GM23338 (cell line): Measurements from ENCODE around the gene GRAMD2B. TPM values are rescaled to one million over a fixed set of nuclear protein-coding genes. Genes with fewer than 3 reads are reported as not detected.
A peak's percentile ranks its signal among the peaks of the same experiment; 100 is the strongest.

Source experiments
- ATAC-seq: fragments of 200-7000 bp; cut with Tn5 transposase; 3 replicates; pipeline ENCODE4 v1.9.1; 2020
- DNase-seq: peaks from one replicate; pipeline ENCODE4 v3.0.0-alpha.2; 2015; ENCODE audit warnings: low spot score
- H2AFZ ChIP-seq: fragments of 200-600 bp; sonication (generic); 2 replicates; pipeline ENCODE4 v1.8.0; 2016; ENCODE audit warnings: antibody characterized with exemption, mild to moderate bottlenecking, moderate library complexity
- H3F3A ChIP-seq: fragments of 200-600 bp; sonication (generic); replicated peaks from 2 replicates; pipeline ENCODE4 v1.8.0; 2017; ENCODE audit warnings: antibody characterized with exemption, mixed run types, low read depth
- H3K27ac ChIP-seq: fragments of 200-600 bp; sonication (generic); 2 replicates; pipeline ENCODE4 v1.6.1; 2016; ENCODE audit warnings: low read depth
- H3K27me3 ChIP-seq: fragments of 200-600 bp; sonication (generic); 2 replicates; pipeline ENCODE4 v1.8.0; 2016; ENCODE audit warnings: mild to moderate bottlenecking, mixed run types, moderate library complexity; ENCODE audit not compliant: insufficient read depth
- H3K36me3 ChIP-seq: fragments of 200-600 bp; sonication (generic); 2 replicates; pipeline ENCODE4 v1.8.0; 2016; ENCODE audit warnings: mild to moderate bottlenecking; ENCODE audit not compliant: insufficient read depth
- H3K4me1 ChIP-seq: fragments of 200-600 bp; sonication (generic); 2 replicates; pipeline ENCODE4 v1.8.0; 2016; ENCODE audit warnings: mild to moderate bottlenecking, moderate library complexity; ENCODE audit not compliant: insufficient read depth
- H3K4me2 ChIP-seq: fragments of 200-600 bp; sonication (generic); 2 replicates; pipeline ENCODE4 v1.7.1; 2017; ENCODE audit warnings: mixed run types
- H3K4me3 ChIP-seq: fragments of 200-600 bp; sonication (generic); 2 replicates; pipeline ENCODE4 v1.6.1; 2016; ENCODE audit warnings: mixed run types
- H3K79me2 ChIP-seq: fragments of 200-600 bp; sonication (generic); replicated peaks from 2 replicates; pipeline ENCODE4 v1.8.0; 2017; ENCODE audit warnings: mild to moderate bottlenecking; ENCODE audit not compliant: insufficient read depth
- H3K9me2 ChIP-seq: fragments of 200-600 bp; sonication (generic); 2 replicates; pipeline ENCODE4 v1.8.0; 2017; ENCODE audit not compliant: insufficient read depth
- H4K20me1 ChIP-seq: fragments of 200-600 bp; sonication (generic); replicated peaks from 2 replicates; pipeline ENCODE4 v1.8.0; 2017; ENCODE audit warnings: mild to moderate bottlenecking; ENCODE audit not compliant: insufficient read depth
- H3K27ac Mint-ChIP-seq: 2 replicates; pipeline ENCODE4 v1.8.0; 2020; ENCODE audit warnings: inconsistent platforms, mild to moderate bottlenecking, moderate library complexity, mixed read lengths
- H3K27me3 Mint-ChIP-seq: 3 replicates; pipeline ENCODE4 v1.8.0; 2022; ENCODE audit warnings: low read depth, mild to moderate bottlenecking, moderate library complexity, mixed read lengths, inconsistent platforms; ENCODE audit not compliant: insufficient read depth, poor library complexity
- H3K36me3 Mint-ChIP-seq: 3 replicates; pipeline ENCODE4 v1.8.0; 2021; ENCODE audit warnings: low read depth, mild to moderate bottlenecking, inconsistent platforms, moderate library complexity, mixed read lengths
- H3K4me1 Mint-ChIP-seq: 3 replicates; pipeline ENCODE4 v1.8.0; 2020; ENCODE audit warnings: mild to moderate bottlenecking, inconsistent platforms, mixed read lengths
- H3K4me3 Mint-ChIP-seq: 3 replicates; pipeline ENCODE4 v1.8.0; 2021; ENCODE audit warnings: moderate library complexity, mild to moderate bottlenecking, inconsistent platforms, mixed read lengths
- H3K9me3 Mint-ChIP-seq: 3 replicates; pipeline ENCODE4 v1.8.0; 2020; ENCODE audit warnings: moderate library complexity, mild to moderate bottlenecking, inconsistent platforms, mixed read lengths
- CREB1 ChIP-seq: fragments of 250-450 bp; sonication (Bioruptor Pico); IDR thresholded peaks from 2 replicates; pipeline ENCODE4 v1.5.0; 2020; ENCODE audit warnings: low read depth, mild to moderate bottlenecking, moderate library complexity
- CTCF ChIP-seq, 2 experiments: fragments of 200-600 bp in 1 of 2; sonication (generic) in 1 of 2; conservative IDR thresholded peaks; 2 replicates each; pipeline versions ENCODE4 v1.5.1 to v1.6.1; 2016 to 2017; ENCODE audit warnings: antibody characterized with exemption in 2 of 2, low read depth in 2 of 2, mild to moderate bottlenecking in 2 of 2, moderate library complexity in 1 of 2
- ETS1 ChIP-seq: IDR thresholded peaks from 2 replicates; pipeline ENCODE4 v1.6.1; 2016; ENCODE audit warnings: antibody characterized with exemption
- EZH2 ChIP-seq: fragments of 200-600 bp; sonication (generic); IDR thresholded peaks from one replicate; pipeline ENCODE4 v1.8.0; 2017; ENCODE audit warnings: antibody characterized with exemption, mild to moderate bottlenecking, low read depth; ENCODE audit not compliant: unreplicated experiment
- EZH2phosphoT487 ChIP-seq: fragments of 200-600 bp; sonication (generic); IDR thresholded peaks from one replicate; pipeline ENCODE4 v1.8.1; 2018; ENCODE audit warnings: antibody characterized with exemption; ENCODE audit not compliant: unreplicated experiment
- JUNB ChIP-seq: IDR thresholded peaks from one replicate; pipeline ENCODE4 v1.6.1; 2016; ENCODE audit warnings: antibody characterized with exemption; ENCODE audit not compliant: unreplicated experiment
- NANOG ChIP-seq: IDR thresholded peaks from 2 replicates; pipeline ENCODE4 v1.6.1; 2016; ENCODE audit warnings: antibody characterized with exemption, borderline replicate concordance
- POLR2AphosphoS5 ChIP-seq: IDR thresholded peaks from 2 replicates; pipeline ENCODE4 v1.6.1; 2016; ENCODE audit warnings: antibody characterized with exemption, low read depth
- STAT1 ChIP-seq: IDR thresholded peaks from one replicate; pipeline ENCODE4 v1.6.1; 2016; ENCODE audit warnings: antibody characterized with exemption; ENCODE audit not compliant: unreplicated experiment
- ZNF114 ChIP-seq: fragments of 250-450 bp; sonication (Bioruptor Pico); IDR thresholded peaks from 2 replicates; pipeline ENCODE4 v1.5.0; 2020; ENCODE audit warnings: mild to moderate bottlenecking, moderate library complexity
- ZNF331 ChIP-seq: fragments of 250-450 bp; sonication (Bioruptor Pico); IDR thresholded peaks from 2 replicates; pipeline ENCODE4 v1.5.0; 2020; ENCODE audit warnings: low read depth, mild to moderate bottlenecking, moderate library complexity
- polyA plus RNA-seq: library from polyadenylated mRNA; unstranded; fragments of >200 nt; fragmentation: Nextera tagmentation; extraction: Ambion mirVana; gene quantifications from 2 replicates; pipeline ENCODE4 v1.2.1, GENCODE V29; 2016
- total RNA-seq: library from RNA; depleted of rRNA; stranded (reverse); fragments of >200 nt; shearing (Covaris generic); gene quantifications from 2 replicates; pipeline ENCODE4 v1.2.3, GENCODE V29; 2014
- TF ChIP-seq, protein P1 (sequence below): IDR thresholded peaks from one replicate; pipeline ENCODE4 v1.6.1; 2018; ENCODE audit warnings: antibody characterized with exemption; ENCODE audit not compliant: unreplicated experiment
- TF ChIP-seq, protein P2 (sequence below): fragments of 250-450 bp; sonication (Bioruptor Pico); IDR thresholded peaks from 2 replicates; pipeline ENCODE4 v1.5.0; 2020; ENCODE audit warnings: mild to moderate bottlenecking, moderate library complexity

Gene GRAMD2B
- total and polyA plus RNA-seq, 2 experiments from 2014 or later: 9.7 to 16.9 TPM

DNA sequence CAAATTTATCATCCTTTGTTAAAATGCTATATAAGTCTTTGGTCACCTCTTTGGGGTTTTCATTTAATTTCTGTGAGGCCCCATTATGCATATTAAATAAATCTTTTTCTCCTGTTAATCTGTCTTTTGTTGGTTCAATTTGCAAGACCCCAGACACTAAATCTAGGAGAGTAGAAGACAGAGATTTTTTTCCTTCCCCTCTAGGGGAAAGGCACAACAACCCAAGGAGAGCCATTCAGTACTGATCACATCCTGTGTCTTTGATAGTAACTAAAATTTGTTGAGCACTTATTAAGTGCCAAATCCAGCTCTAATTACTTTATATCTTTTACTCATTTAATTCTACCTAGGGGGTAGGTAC, 97.4 kb downstream of the GRAMD2B start:
- H3K79me2 ChIP-seq: no peaks in the 10 kb centered on the region
- H3K9me3 Mint-ChIP-seq: peaks cover 4% of the 10 kb centered on the region; the same call in 1 of the 3 replicates
- H3K4me3 Mint-ChIP-seq: no peak overlapping the region
- ATAC-seq: no peak
- H3K4me1 ChIP-seq: peaks cover 7% of the 10 kb centered on the region
- H3K27ac Mint-ChIP-seq: no peak overlapping the region
- H3K27me3 Mint-ChIP-seq: peaks cover 5% of the 10 kb centered on the region
- H3K9me2 ChIP-seq: no peaks in the 10 kb centered on the region
- H3K27me3 ChIP-seq: no peaks in the 10 kb centered on the region
- no peak overlapping the region for H3K27ac ChIP-seq
- no peak for DNase-seq
- TF ChIP-seq EZH2 (no peak), POLR2AphosphoS5 (no peak), ETS1 (no peak), NANOG (no peak), CTCF (conservative IDR thresholded peaks at IDR 0.05; ENCODE audit: low read depth in 2 of 2) (no peak), ZNF331 (no peak), STAT1 (no peak), EZH2phosphoT487 (no peak), CREB1 (no peak), JUNB (no peak), ZNF114 (CRISPR knock-in tag) (no peak)
- TF ChIP-seq, protein P1, sequence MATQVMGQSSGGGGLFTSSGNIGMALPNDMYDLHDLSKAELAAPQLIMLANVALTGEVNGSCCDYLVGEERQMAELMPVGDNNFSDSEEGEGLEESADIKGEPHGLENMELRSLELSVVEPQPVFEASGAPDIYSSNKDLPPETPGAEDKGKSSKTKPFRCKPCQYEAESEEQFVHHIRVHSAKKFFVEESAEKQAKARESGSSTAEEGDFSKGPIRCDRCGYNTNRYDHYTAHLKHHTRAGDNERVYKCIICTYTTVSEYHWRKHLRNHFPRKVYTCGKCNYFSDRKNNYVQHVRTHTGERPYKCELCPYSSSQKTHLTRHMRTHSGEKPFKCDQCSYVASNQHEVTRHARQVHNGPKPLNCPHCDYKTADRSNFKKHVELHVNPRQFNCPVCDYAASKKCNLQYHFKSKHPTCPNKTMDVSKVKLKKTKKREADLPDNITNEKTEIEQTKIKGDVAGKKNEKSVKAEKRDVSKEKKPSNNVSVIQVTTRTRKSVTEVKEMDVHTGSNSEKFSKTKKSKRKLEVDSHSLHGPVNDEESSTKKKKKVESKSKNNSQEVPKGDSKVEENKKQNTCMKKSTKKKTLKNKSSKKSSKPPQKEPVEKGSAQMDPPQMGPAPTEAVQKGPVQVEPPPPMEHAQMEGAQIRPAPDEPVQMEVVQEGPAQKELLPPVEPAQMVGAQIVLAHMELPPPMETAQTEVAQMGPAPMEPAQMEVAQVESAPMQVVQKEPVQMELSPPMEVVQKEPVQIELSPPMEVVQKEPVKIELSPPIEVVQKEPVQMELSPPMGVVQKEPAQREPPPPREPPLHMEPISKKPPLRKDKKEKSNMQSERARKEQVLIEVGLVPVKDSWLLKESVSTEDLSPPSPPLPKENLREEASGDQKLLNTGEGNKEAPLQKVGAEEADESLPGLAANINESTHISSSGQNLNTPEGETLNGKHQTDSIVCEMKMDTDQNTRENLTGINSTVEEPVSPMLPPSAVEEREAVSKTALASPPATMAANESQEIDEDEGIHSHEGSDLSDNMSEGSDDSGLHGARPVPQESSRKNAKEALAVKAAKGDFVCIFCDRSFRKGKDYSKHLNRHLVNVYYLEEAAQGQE: no peak
- TF ChIP-seq, protein P2, sequence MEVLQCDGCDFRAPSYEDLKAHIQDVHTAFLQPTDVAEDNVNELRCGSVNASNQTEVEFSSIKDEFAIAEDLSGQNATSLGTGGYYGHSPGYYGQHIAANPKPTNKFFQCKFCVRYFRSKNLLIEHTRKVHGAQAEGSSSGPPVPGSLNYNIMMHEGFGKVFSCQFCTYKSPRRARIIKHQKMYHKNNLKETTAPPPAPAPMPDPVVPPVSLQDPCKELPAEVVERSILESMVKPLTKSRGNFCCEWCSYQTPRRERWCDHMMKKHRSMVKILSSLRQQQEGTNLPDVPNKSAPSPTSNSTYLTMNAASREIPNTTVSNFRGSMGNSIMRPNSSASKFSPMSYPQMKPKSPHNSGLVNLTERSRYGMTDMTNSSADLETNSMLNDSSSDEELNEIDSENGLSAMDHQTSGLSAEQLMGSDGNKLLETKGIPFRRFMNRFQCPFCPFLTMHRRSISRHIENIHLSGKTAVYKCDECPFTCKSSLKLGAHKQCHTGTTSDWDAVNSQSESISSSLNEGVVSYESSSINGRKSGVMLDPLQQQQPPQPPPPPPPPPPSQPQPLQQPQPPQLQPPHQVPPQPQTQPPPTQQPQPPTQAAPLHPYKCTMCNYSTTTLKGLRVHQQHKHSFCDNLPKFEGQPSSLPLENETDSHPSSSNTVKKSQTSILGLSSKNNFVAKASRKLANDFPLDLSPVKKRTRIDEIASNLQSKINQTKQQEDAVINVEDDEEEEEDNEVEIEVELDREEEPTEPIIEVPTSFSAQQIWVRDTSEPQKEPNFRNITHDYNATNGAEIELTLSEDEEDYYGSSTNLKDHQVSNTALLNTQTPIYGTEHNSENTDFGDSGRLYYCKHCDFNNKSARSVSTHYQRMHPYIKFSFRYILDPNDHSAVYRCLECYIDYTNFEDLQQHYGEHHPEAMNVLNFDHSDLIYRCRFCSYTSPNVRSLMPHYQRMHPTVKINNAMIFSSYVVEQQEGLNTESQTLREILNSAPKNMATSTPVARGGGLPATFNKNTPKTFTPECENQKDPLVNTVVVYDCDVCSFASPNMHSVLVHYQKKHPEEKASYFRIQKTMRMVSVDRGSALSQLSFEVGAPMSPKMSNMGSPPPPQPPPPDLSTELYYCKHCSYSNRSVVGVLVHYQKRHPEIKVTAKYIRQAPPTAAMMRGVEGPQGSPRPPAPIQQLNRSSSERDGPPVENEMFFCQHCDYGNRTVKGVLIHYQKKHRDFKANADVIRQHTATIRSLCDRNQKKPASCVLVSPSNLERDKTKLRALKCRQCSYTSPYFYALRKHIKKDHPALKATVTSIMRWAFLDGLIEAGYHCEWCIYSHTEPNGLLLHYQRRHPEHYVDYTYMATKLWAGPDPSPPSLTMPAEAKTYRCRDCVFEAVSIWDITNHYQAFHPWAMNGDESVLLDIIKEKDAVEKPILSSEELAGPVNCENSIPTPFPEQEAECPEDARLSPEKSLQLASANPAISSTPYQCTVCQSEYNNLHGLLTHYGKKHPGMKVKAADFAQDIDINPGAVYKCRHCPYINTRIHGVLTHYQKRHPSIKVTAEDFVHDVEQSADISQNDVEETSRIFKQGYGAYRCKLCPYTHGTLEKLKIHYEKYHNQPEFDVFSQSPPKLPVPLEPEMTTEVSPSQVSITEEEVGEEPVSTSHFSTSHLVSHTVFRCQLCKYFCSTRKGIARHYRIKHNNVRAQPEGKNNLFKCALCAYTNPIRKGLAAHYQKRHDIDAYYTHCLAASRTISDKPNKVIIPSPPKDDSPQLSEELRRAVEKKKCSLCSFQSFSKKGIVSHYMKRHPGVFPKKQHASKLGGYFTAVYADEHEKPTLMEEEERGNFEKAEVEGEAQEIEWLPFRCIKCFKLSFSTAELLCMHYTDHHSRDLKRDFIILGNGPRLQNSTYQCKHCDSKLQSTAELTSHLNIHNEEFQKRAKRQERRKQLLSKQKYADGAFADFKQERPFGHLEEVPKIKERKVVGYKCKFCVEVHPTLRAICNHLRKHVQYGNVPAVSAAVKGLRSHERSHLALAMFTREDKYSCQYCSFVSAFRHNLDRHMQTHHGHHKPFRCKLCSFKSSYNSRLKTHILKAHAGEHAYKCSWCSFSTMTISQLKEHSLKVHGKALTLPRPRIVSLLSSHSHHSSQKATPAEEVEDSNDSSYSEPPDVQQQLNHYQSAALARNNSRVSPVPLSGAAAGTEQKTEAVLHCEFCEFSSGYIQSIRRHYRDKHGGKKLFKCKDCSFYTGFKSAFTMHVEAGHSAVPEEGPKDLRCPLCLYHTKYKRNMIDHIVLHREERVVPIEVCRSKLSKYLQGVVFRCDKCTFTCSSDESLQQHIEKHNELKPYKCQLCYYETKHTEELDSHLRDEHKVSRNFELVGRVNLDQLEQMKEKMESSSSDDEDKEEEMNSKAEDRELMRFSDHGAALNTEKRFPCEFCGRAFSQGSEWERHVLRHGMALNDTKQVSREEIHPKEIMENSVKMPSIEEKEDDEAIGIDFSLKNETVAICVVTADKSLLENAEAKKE (CRISPR knock-in tag): no peak
- H3K4me3 ChIP-seq: no peak overlapping the region
- H3K4me1 Mint-ChIP-seq: peaks cover 4% of the 10 kb centered on the region
- H3K4me2 ChIP-seq: no peak overlapping the region
- H2AFZ ChIP-seq: peak overlapping the region; percentile 64; the same call in 1 of the 2 replicates
- H3F3A ChIP-seq: no peaks in the 10 kb centered on the region
- no peaks in the 10 kb centered on the region for H3K36me3 ChIP-seq
- H3K36me3 Mint-ChIP-seq: no peaks in the 10 kb centered on the region
- no peaks in the 10 kb centered on the region for H4K20me1 ChIP-seq
